Lower leg skin (tissue), 3 donors: Measurements from ENCODE around the gene C6orf136.

Source experiments
- CTCF ChIP-seq, 3 donors: fragments of 450-650 bp; IDR thresholded peaks; one replicate each; pipeline ENCODE4 v1.5.1; 2016; ENCODE audit warnings: antibody characterized with exemption in 3 of 3, mild to moderate bottlenecking in 3 of 3, moderate library complexity in 2 of 3
- POLR2A ChIP-seq, 2 donors: fragments of 450-650 bp; IDR thresholded peaks; one replicate each; pipeline ENCODE4 v1.6.1; 2016 to 2017; ENCODE audit warnings: antibody characterized with exemption in 2 of 2, mild to moderate bottlenecking in 1 of 2, moderate library complexity in 1 of 2

GRCh38 chr6:30618270-30618797, 28.6 kb upstream of the C6orf136 start:
- TF ChIP-seq CTCF (IDR thresholded peaks at IDR 0.05) (no peak), POLR2A (IDR thresholded peaks at IDR 0.05) (no peak)
